HG03064 (cell line): Measurements from ENCODE around the gene FPGS.
"Not testable (repeated sequence)": the region's sequence is repeated elsewhere in the genome, so short reads cannot be mapped to it uniquely, and the experiment has no call there.

ENCODE experiments used
- ATAC-seq: cut with Tn5 transposase; IDR thresholded peaks from one replicate; pipeline ENCODE4 v1.9.1; 2021; ENCODE audit warnings: low read depth; ENCODE audit not compliant: unreplicated experiment

The FPGS gene

GRCh38 chr9:127835991-127836516 lies 33.4 kb downstream of the FPGS start:
- ATAC-seq = no peak

- not testable (repeated sequence) for ATAC-seq
Observed at GRCh38 chr9:127836561-127836960, 33.9 kb downstream of the FPGS start.

- ATAC-seq = no peak
Observed at GRCh38 chr9:127837346-127837745, 34.7 kb downstream of the FPGS start.

- ATAC-seq = no peak
Observed at GRCh38 chr9:127838375-127839078, 35.8 kb downstream of the FPGS start.

- ATAC-seq = no peak
Observed at GRCh38 chr9:127841087-127841835, 38.6 kb downstream of the FPGS start.

- ATAC-seq = no peak
Observed at GRCh38 chr9:127844821-127845359, 42.2 kb downstream of the FPGS start.

GRCh38 chr9:127845619-127846018 lies 42.9 kb downstream of the FPGS start:
- ATAC-seq = not testable (repeated sequence)

- ATAC-seq = no peak
Observed at GRCh38 chr9:127846443-127847177, 43.9 kb downstream of the FPGS start.

GRCh38 chr9:127847178-127847510 lies 44.5 kb downstream of the FPGS start:
- no peak for ATAC-seq

- no peak for ATAC-seq
Observed at GRCh38 chr9:127847833-127848755, 45.4 kb downstream of the FPGS start.

GRCh38 chr9:127848756-127849504 lies 46.2 kb downstream of the FPGS start:
- no peak for ATAC-seq

GRCh38 chr9:127850286-127850830 lies 47.7 kb downstream of the FPGS start:
- ATAC-seq = no peak

- no peak for ATAC-seq
Observed at GRCh38 chr9:127852829-127853228, 50.1 kb downstream of the FPGS start.

GRCh38 chr9:127853312-127854183 lies 50.9 kb downstream of the FPGS start:
- ATAC-seq = no peak

GRCh38 chr9:127854184-127854806 lies 51.6 kb downstream of the FPGS start, which contains the start of gene ENG:
Gene ENG, minus strand, starts transcription at chr9:127854658. Its CDS starts 303 bp downstream, at chr9:127854355.
- ATAC-seq = no peak

GRCh38 chr9:127854960-127855359 lies 52.3 kb downstream of the FPGS start:
- ATAC-seq = no peak

- no peak for ATAC-seq
Observed at GRCh38 chr9:127855522-127855921, 52.8 kb downstream of the FPGS start.
